ENCODE data around the gene ADAP1.
"Not testable (repeated sequence)": the region's sequence is repeated elsewhere in the genome, so short reads cannot be mapped to it uniquely, and the experiment has no call there.

The ADAP1 gene

DNA sequence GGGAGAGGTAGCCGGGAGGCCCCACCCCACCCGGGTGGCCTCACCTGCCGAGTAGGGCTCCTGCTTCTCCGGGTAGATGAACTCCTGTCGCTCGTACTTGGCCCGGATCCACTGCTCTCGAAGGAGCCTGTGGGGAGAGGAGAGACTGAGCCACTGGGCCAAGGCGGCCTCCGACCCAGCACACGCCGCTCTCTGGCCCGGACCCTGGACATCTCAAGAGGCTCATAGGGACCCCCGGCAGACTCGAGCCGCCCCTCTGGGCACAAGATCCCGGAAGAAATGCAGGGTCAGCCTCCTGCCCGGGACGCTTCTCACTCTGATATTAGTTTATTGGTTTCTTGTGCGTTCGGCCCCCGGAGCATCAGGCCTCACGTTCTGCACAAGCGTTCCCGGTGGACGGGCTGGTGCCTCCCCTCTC is 34.5 kb downstream of the ADAP1 start:
- DNase-seq, result no peak

DNA sequence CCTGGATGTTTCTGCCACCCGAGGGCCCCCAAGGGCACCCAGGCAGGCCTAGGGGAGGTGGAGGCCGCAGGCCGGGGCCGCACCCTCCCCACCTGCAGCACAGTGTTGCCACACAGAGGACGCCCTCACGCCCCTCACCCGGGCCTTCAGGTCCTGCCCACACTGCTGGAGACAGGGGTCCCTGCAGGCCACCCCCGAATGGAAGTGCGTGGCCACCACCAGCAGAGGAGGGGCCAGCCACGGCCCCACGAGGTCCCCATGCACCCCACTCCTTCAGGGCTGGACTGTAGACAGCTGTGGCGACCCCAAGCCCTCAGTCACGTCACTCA is 35.4 kb downstream of the ADAP1 start:
- DNase-seq, result no peak

GRCh38 chr7:918441-919113 is 35.9 kb downstream of the ADAP1 start:
- DNase-seq, result no peak

- no peak for DNase-seq
Observed at GRCh38 chr7:918118-918425, 36.4 kb downstream of the ADAP1 start.

GRCh38 chr7:917255-918117 is 37.0 kb downstream of the ADAP1 start:
- no peak for DNase-seq

DNA sequence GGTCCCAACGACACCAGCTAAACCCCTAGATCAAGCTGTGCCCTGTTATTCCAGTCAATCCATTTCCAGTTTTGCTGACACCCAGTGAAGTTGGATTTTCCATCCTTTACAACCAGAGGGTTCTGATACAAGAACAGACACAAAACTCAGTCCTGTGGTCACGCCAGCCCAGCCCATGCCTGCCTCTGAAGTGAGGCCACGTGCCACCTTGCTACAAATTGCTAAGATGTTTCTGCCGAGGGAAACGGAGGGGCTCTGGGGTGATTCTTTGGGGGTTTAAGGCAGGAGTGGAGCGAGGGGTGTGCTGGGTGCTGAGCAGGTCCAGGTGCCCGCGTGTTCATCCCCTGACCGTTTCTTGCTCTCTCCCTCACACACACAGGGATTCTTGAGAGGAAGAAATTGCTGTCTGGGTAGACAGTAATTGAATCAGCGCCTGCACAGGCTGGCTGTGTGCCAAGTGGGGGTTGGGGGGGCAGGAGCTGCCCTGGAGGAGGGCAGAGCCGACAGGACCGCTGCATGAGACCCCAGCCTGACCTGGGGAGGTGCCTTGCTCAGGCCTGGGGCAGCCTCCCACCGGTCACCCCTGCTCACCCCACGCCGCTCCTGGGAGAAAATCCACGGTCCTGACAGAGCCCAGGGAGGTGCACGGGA is 38.1 kb downstream of the ADAP1 start:
- no peak for DNase-seq

DNA sequence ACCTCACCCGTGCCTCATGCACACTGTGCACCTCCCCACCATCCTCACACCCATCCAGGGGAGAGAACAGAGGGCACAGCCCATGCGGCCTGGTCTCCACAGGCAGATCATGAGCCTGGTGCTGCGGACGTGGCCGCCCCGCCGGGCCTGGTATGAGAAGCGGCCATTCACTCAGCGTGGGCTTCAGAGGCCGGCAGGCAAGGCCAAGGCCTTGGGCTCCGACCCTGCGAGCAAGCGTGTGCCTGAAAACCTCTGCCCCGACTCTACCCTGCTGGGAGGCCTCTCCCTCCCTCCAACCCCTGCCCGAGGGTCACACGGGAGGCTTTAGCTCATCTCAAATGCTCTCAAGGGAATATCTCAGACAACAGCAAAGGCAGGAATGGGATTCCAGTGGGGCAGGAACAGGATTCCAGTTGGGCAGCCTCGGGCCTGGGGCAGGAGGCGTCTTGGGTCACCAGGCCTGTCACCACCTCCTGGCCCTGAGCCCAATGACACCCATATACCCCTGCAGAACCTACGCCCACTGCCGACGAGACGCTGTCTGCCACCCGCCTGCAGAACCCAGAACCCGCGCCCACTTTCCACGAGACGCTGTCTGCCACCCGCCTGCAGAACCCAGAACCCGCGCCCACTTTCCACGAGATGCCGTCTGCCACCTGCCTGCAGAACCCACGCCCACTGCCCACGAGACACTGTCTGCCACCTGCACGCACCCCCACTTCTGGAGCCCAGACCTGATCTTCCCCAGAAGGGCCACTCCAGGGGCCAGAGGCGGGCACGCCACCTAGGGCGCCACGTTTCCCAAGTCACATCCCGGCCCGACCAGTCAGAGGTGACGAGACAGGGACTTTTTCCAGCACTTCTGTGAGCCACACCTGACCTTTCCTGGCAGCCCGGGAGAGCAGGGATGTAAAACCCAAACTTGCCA is 38.9 kb downstream of the ADAP1 start:
- no peak for DNase-seq

DNA sequence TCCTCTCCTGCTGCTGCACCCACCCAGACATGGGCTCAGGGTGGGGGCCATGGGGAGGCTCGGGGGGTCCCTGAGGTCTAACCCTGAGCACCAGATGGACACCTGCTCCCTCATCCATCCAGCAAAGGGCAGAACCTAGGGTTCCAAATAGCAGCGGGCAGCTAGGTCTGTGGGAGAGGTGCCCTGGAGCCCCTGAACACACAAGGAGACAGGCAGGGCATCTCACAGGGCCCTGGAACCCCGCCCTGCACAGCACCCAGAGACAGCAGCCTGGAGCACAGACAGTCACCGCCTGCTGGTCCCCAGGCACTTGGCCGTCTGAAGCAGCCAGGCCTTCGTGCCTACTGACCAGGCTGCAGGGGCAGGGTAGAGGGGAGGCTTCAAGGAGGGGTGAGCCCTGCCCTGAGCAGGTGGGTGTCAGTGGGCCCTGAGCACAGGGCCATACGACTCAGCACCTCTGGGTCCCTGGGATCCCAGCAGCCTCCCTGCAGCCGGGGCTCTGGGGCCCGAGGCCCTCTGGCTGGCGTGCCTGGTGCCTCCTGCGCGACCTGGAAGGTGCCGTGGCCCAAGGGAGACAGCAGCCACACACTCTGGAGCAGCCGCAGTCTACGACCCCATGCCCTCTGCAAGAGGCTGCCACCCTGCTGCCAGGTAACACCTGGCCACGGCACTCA is 39.8 kb downstream of the ADAP1 start:
- no peak for DNase-seq

- DNase-seq, result peak; percentile 70
Observed at GRCh38 chr7:913736-914520, 40.6 kb downstream of the ADAP1 start.

GRCh38 chr7:911791-912480 is 42.5 kb downstream of the ADAP1 start:
- no peak for DNase-seq

DNA sequence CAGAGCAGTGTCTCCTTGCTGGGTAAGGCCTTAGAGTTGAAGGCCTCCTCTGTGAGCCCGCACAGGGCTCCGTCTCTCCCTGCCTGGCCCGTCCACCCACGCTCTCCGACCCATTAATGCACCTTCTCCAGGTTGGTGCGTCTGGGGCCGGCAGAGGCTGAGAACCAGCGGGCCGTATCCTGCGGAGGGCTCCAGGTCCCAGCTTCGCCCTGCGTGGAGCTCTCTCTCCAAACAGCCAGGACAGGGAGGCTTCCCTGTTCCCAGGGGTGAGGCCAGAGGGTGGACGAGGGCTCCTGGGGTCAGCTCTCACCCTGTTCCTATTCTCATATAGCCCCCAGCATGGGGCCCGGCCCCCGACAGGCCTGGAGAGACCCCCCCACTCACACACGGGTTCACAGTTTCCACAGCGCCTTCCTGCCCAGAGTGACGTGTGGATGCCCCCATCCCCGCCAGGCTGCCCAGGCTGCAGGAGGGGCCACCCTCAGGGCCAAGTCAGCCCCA is 43.5 kb downstream of the ADAP1 start:
- no peak for DNase-seq

DNA sequence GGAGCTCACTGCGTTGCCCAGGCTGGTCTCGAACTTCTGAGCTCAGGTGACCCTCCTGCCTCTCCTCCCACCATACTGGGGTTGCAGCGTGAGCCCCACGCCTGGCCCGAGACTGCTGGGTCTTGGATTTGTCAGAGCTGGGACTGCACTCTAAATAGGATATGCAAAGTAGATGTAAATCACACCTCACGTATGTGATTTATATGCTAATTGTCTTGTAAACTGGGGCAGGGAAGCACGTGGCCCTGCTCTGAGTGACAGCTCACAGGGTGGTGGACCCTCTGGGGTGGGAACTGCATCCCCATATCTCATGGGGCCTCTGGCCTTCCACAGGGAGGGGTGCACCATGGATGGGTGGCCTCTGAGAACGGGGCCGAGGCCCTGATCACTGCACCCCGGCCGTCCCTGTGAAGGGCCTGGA is 44.0 kb downstream of the ADAP1 start:
- DNase-seq, result no peak

GRCh38 chr7:909358-910329 is 44.8 kb downstream of the ADAP1 start:
- no peak for DNase-seq

- DNase-seq, result not testable (repeated sequence)
Observed at GRCh38 chr7:908591-909357, 45.7 kb downstream of the ADAP1 start.

GRCh38 chr7:908159-908581 is 46.3 kb downstream of the ADAP1 start:
- no peak for DNase-seq

- no peak for DNase-seq
Observed at GRCh38 chr7:907158-907980, 47.1 kb downstream of the ADAP1 start.

- no peak for DNase-seq
Observed at GRCh38 chr7:906776-907157, 47.7 kb downstream of the ADAP1 start.

DNA sequence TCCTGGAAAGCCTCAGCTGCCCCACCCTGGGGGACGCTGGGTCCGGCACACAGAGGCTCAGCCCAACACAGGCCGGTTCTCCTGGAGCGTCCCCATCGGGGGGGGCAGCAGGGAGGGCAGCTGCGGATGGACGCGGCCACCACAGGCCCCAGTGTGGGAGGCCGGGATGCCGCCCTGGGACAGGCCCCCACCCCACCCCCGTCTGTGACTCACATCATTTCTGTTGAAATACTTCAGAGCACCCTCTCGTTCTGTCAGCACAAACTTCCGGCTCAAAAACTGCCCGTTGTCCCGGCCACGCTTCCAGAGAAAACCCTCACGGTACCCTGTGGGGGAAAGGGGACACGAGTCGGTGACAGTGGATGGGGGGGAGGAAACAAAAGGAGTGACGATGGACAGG is 49.6 kb downstream of the ADAP1 start:
- DNase-seq, result no peak
